ENCODE measurements around the gene CCDC40. TPM values are rescaled to one million over a fixed set of nuclear protein-coding genes. Genes with fewer than 3 reads are reported as not detected.

The CCDC40 gene
- total RNA-seq, 2 donors from 2014 or later = 3.0 to 9.3 TPM

GRCh38 chr17:80115159-80115558 is 78.7 kb downstream of the CCDC40 start:
- Histone ChIP-seq H3K4me1 (no peaks in the 10 kb centered on the region), H3K27ac (no peak overlapping the region), H3K36me3 (peaks cover 5% of the 10 kb centered on the region), H3K4me3 (no peak overlapping the region), H3K27me3 (no peaks in the 10 kb centered on the region), H3K9me3 (no peaks in the 10 kb centered on the region)
- DNase-seq (ENCODE audit: low spot score) = no peak
- no peak for TF ChIP-seq CTCF (IDR thresholded peaks at IDR 0.05)

- Histone ChIP-seq H3K4me3 (no peak overlapping the region), H3K36me3 (peaks cover 5% of the 10 kb centered on the region), H3K27ac (no peak overlapping the region), H3K27me3 (no peaks in the 10 kb centered on the region), H3K9me3 (no peaks in the 10 kb centered on the region), H3K4me1 (no peaks in the 10 kb centered on the region)
- TF ChIP-seq CTCF (IDR thresholded peaks at IDR 0.05) = no peak
- DNase-seq (ENCODE audit: low spot score) = no peak
Measured at GRCh38 chr17:80116276-80116920, 80.0 kb downstream of the CCDC40 start.

GRCh38 chr17:80116921-80117380 is 80.5 kb downstream of the CCDC40 start:
- Histone ChIP-seq H3K27me3 (no peaks in the 10 kb centered on the region), H3K9me3 (no peaks in the 10 kb centered on the region), H3K27ac (no peak overlapping the region), H3K4me1 (no peaks in the 10 kb centered on the region), H3K36me3 (peaks cover 5% of the 10 kb centered on the region), H3K4me3 (no peak overlapping the region)
- no peak for TF ChIP-seq CTCF (IDR thresholded peaks at IDR 0.05)
- no peak for DNase-seq (ENCODE audit: low spot score)

- Histone ChIP-seq H3K27me3 (no peaks in the 10 kb centered on the region), H3K27ac (no peak overlapping the region), H3K9me3 (no peaks in the 10 kb centered on the region), H3K4me3 (no peak overlapping the region), H3K36me3 (peaks cover 5% of the 10 kb centered on the region), H3K4me1 (no peaks in the 10 kb centered on the region)
- DNase-seq (ENCODE audit: low spot score) = no peak
- no peak for TF ChIP-seq CTCF (IDR thresholded peaks at IDR 0.05)
Measured at GRCh38 chr17:80117491-80118401, 81.3 kb downstream of the CCDC40 start.

GRCh38 chr17:80118601-80119270 is 82.3 kb downstream of the CCDC40 start:
- H3K9me3 ChIP-seq = no peaks in the 10 kb centered on the region
- no peak for TF ChIP-seq CTCF (IDR thresholded peaks at IDR 0.05)

More at GRCh38 chr17:80118601-80119270, 82.3 kb downstream of the CCDC40 start:
- DNase-seq (ENCODE audit: low spot score) = no peak
- Histone ChIP-seq H3K4me3 (no peak overlapping the region), H3K27me3 (no peaks in the 10 kb centered on the region), H3K4me1 (no peaks in the 10 kb centered on the region), H3K27ac (no peak overlapping the region), H3K36me3 (peaks cover 5% of the 10 kb centered on the region)

All from right atrium auricular region (tissue), 2 donors.